Eye (tissue), 1 donor: Measurements from ENCODE around the gene NUDCD3.

Experiments used
- DNase-seq: peaks from one replicate; pipeline ENCODE4 v3.0.0-alpha.2; 2015

The NUDCD3 gene

GRCh38 chr7:44477063-44477830 lies 13.2 kb downstream of the NUDCD3 start:
- DNase-seq = peak; percentile 87

GRCh38 chr7:44476313-44476712 lies 14.1 kb downstream of the NUDCD3 start:
- no peak for DNase-seq

GRCh38 chr7:44473295-44473694 lies 17.2 kb downstream of the NUDCD3 start:
- no peak for DNase-seq

GRCh38 chr7:44472843-44473242 lies 17.6 kb downstream of the NUDCD3 start:
- no peak for DNase-seq

GRCh38 chr7:44471850-44472249 lies 18.6 kb downstream of the NUDCD3 start:
- DNase-seq = no peak

- no peak for DNase-seq
These were observed 19.0 kb downstream of the NUDCD3 start for GRCh38 chr7:44471436-44471835.

- DNase-seq = no peak
These were observed 19.7 kb downstream of the NUDCD3 start for GRCh38 chr7:44470628-44471245.

- DNase-seq = no peak
These were observed 20.4 kb downstream of the NUDCD3 start for GRCh38 chr7:44470135-44470479.

- peak; percentile 27 for DNase-seq
These were observed 20.9 kb downstream of the NUDCD3 start for GRCh38 chr7:44469461-44470134.

GRCh38 chr7:44467217-44467548 lies 23.3 kb downstream of the NUDCD3 start:
- DNase-seq = no peak

- DNase-seq = no peak
These were observed 23.9 kb downstream of the NUDCD3 start for GRCh38 chr7:44466300-44467216.

GRCh38 chr7:44465490-44465889 lies 25.0 kb downstream of the NUDCD3 start:
- no peak for DNase-seq

GRCh38 chr7:44463169-44463808 lies 27.2 kb downstream of the NUDCD3 start:
- no peak for DNase-seq

- DNase-seq = no peak
These were observed 29.1 kb downstream of the NUDCD3 start for GRCh38 chr7:44461387-44461786.

- DNase-seq = no peak
These were observed 30.1 kb downstream of the NUDCD3 start for GRCh38 chr7:44460325-44460724.

GRCh38 chr7:44455155-44455554 lies 35.3 kb downstream of the NUDCD3 start:
- no peak for DNase-seq

GRCh38 chr7:44454348-44454747 lies 36.1 kb downstream of the NUDCD3 start:
- DNase-seq = no peak

- no peak for DNase-seq
These were observed 39.3 kb downstream of the NUDCD3 start for GRCh38 chr7:44451123-44451522.

GRCh38 chr7:44449584-44449928 lies 40.9 kb downstream of the NUDCD3 start:
- no peak for DNase-seq

GRCh38 chr7:44448922-44449583 lies 41.4 kb downstream of the NUDCD3 start:
- no peak for DNase-seq

GRCh38 chr7:44447874-44448425 lies 42.5 kb downstream of the NUDCD3 start:
- no peak for DNase-seq
